ENCODE data around the gene KRT78.
"Not testable (repeated sequence)": the region's sequence is repeated elsewhere in the genome, so short reads cannot be mapped to it uniquely, and the experiment has no call there.

Gene KRT78

GRCh38 chr12:52860102-52860823 is 11.5 kb upstream of the KRT78 start:
- no peak overlapping the region for H3K4me3 ChIP-seq (replicated peaks; ENCODE audit: low read depth, low read length)
- peak; percentile 81 for DNase-seq (ENCODE audit: low read depth)
- TF ChIP-seq CTCF (IDR thresholded peaks at IDR 0.05; ENCODE audit: low read length, missing control alignments), result no peak

- no peak overlapping the region for H3K4me3 ChIP-seq (replicated peaks; ENCODE audit: low read depth, low read length)
- DNase-seq (ENCODE audit: low read depth), result no peak
- TF ChIP-seq CTCF (IDR thresholded peaks at IDR 0.05; ENCODE audit: low read length, missing control alignments), result no peak
Observed at GRCh38 chr12:52857500-52857899, 8.7 kb upstream of the KRT78 start.

- H3K4me3 ChIP-seq (replicated peaks; ENCODE audit: low read depth, low read length), result no peak overlapping the region
- no peak for TF ChIP-seq CTCF (IDR thresholded peaks at IDR 0.05; ENCODE audit: low read length, missing control alignments)
- DNase-seq (ENCODE audit: low read depth), result no peak
Observed at GRCh38 chr12:52856787-52857186, 8.0 kb upstream of the KRT78 start.

GRCh38 chr12:52856077-52856476 is 7.3 kb upstream of the KRT78 start:
- DNase-seq (ENCODE audit: low read depth); H3K4me3 ChIP-seq (replicated peaks; ENCODE audit: low read depth, low read length): not testable (repeated sequence)

- no peak for TF ChIP-seq CTCF (IDR thresholded peaks at IDR 0.05; ENCODE audit: low read length, missing control alignments)
- no peak overlapping the region for H3K4me3 ChIP-seq (replicated peaks; ENCODE audit: low read depth, low read length)
- no peak for DNase-seq (ENCODE audit: low read depth)
Observed at GRCh38 chr12:52851787-52852186, 3.0 kb upstream of the KRT78 start.

- H3K4me3 ChIP-seq (replicated peaks; ENCODE audit: low read depth, low read length), result no peak overlapping the region
- no peak for DNase-seq (ENCODE audit: low read depth)
Observed at GRCh38 chr12:52850681-52851080, 1.9 kb upstream of the KRT78 start.

GRCh38 chr12:52849511-52849910 is 717 bp upstream of the KRT78 start:
- no peak for TF ChIP-seq CTCF (IDR thresholded peaks at IDR 0.05; ENCODE audit: low read length, missing control alignments)
- no peak for DNase-seq (ENCODE audit: low read depth)
- no peak overlapping the region for H3K4me3 ChIP-seq (replicated peaks; ENCODE audit: low read depth, low read length)

More at GRCh38 chr12:52850681-52851080, 1.9 kb upstream of the KRT78 start:
- no peak for TF ChIP-seq CTCF (IDR thresholded peaks at IDR 0.05; ENCODE audit: low read length, missing control alignments)
